Activated naive CD8-positive, alpha-beta T cell treated with anti-CD3 and anti-CD28 coated beads, Interleukin-2, amount 10 ng/mL, durations not matched to agents 7 days and 5 days (primary cell): ENCODE results near the gene SLC2A4RG. TPM values are rescaled to one million over a fixed set of nuclear protein-coding genes. Genes with fewer than 3 reads are reported as not detected.
A peak's percentile ranks its signal among the peaks of the same experiment; 100 is the strongest.

Experiments
- ATAC-seq: fragments of 150-1000 bp; cut with Tn5 transposase; one replicate; pipeline ENCODE4 v1.10.0; 2021; ENCODE audit warnings: low read depth, moderate library complexity
- POLR2A ChIA-PET: fragments of 350-600 bp; sonication (Branson Sonifier 250); formaldehyde crosslinking; loops from one replicate; lab custom pipeline; 2021; ENCODE audit warnings: antibody characterized with exemption; lab: Charles Lee
- DNase-seq: peaks from one replicate; pipeline ENCODE4 v3.0.0; 2021
- H3K27ac Mint-ChIP-seq: one replicate; pipeline ENCODE4 v1.8.0; 2022; ENCODE audit warnings: mild to moderate bottlenecking, mixed read lengths
- H3K27me3 Mint-ChIP-seq: one replicate; pipeline ENCODE4 v1.8.0; 2022; ENCODE audit warnings: mild to moderate bottlenecking, moderate library complexity, mixed read lengths
- H3K36me3 Mint-ChIP-seq: one replicate; pipeline ENCODE4 v1.8.0; 2021; ENCODE audit warnings: mild to moderate bottlenecking, mixed read lengths
- H3K4me1 Mint-ChIP-seq: one replicate; pipeline ENCODE4 v1.8.0; 2021; ENCODE audit warnings: mixed read lengths
- H3K4me3 Mint-ChIP-seq: one replicate; pipeline ENCODE4 v1.8.0; 2022; ENCODE audit warnings: mild to moderate bottlenecking, moderate library complexity, mixed read lengths
- H3K9me3 Mint-ChIP-seq: one replicate; pipeline ENCODE4 v1.8.0; 2021; ENCODE audit warnings: mixed read lengths
- total RNA-seq, 2 experiments: library from RNA; stranded (reverse); gene quantifications; one replicate each; pipeline ENCODE4 v1.2.3, GENCODE V29; 2021

The SLC2A4RG gene
- total RNA-seq, 2 experiments from 2014 or later = 128 to 134 TPM

GRCh38 chr20:63703471-63703975, 36.1 kb upstream of the SLC2A4RG start:
- no peak for ATAC-seq
- no peaks in the 10 kb centered on the region for H3K27me3 Mint-ChIP-seq
- no peaks in the 10 kb centered on the region for H3K9me3 Mint-ChIP-seq
- no peak overlapping the region for H3K4me3 Mint-ChIP-seq
- no peak overlapping the region for H3K27ac Mint-ChIP-seq
- POLR2A ChIA-PET = interaction anchor here (1.2 kb wide), 2 partner anchors 34 to 45 kb away, joined by 3 to 4 read pairs; partner anchors contain the start of gene RTEL1
- no peak for DNase-seq
- H3K4me1 Mint-ChIP-seq = peaks cover 13% of the 10 kb centered on the region
- H3K36me3 Mint-ChIP-seq = peaks cover 9% of the 10 kb centered on the region

DNA sequence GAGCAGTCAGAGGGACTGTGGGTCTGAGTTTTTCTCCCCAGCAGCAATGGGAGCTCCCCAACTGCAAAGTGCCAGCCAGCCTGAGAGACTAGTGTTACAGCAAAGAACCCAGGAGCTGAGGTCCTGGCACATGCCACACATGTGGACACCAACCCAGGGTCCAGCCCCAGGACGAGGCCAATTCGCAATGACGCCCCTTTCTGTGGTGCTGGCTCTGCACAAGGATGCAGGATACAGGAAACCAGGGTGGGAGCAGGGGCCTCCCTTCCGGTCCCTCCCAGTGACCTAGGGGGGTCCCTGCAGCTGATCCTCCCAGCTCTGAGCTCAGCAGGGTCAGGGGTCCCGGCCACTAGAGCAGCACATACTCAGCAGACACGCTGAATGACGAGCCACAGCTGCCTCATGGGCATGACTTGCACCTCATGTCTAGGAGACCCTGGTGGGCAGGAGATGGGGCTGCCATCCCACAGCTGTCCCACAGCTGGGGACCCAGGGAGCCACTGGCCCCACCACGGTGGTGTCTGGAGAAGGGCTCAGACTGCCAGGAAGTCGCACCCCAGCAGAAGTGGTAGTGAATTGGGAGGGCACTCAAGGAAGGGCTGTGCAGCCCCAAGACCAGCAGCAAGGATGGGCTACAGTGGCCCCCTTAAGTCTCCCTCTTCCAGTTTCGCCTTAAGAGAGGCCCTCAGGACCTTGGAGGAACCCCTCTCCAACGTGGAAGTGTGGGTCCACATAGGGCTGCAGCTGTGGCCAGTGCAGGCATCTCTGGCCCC, 35.4 kb upstream of the SLC2A4RG start:
- ATAC-seq = no peak
- no peak for DNase-seq
- no peaks in the 10 kb centered on the region for H3K9me3 Mint-ChIP-seq
- peaks cover 13% of the 10 kb centered on the region for H3K36me3 Mint-ChIP-seq
- no peak overlapping the region for H3K27ac Mint-ChIP-seq
- POLR2A ChIA-PET = interaction anchor here (1.2 to 1.4 kb wide), 3 partner anchors 33 to 77 kb away, joined by 3 to 4 read pairs (median 4); partner anchors contain the start of gene RTEL1
- H3K4me3 Mint-ChIP-seq = no peak overlapping the region
- H3K27me3 Mint-ChIP-seq = no peaks in the 10 kb centered on the region
- H3K4me1 Mint-ChIP-seq = peaks cover 18% of the 10 kb centered on the region

DNA sequence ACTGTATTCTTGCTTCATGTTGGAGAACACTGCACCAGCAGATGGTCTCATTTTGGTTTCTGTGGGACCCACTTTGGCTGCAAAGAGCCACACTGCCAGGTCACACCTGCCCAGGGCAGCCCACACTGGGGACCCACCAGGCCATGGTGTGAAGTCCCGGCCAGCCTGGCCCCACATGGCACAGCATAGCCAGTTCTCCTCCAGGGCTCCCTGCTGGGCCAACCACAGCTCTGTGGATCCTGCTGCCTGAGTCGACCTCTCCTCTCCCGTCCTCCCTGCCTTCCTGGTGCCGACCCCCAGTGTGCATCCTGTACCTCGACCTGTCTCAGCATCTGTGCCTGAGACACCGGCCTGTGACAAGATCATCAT, 34.8 kb upstream of the SLC2A4RG start:
- no peaks in the 10 kb centered on the region for H3K27me3 Mint-ChIP-seq
- POLR2A ChIA-PET = interaction anchor here (1.4 kb wide), 1 partner anchor 77 kb away, joined by 4 read pairs; no protein-coding TSS in a partner anchor
- H3K27ac Mint-ChIP-seq = no peak overlapping the region
- no peak overlapping the region for H3K4me3 Mint-ChIP-seq
- no peaks in the 10 kb centered on the region for H3K9me3 Mint-ChIP-seq
- peaks cover 13% of the 10 kb centered on the region for H3K36me3 Mint-ChIP-seq
- DNase-seq (no peak), ATAC-seq (no peak)
- peaks cover 22% of the 10 kb centered on the region for H3K4me1 Mint-ChIP-seq

GRCh38 chr20:63705232-63706026, 34.1 kb upstream of the SLC2A4RG start:
- ATAC-seq = no peak
- POLR2A ChIA-PET = interaction anchor here (1.4 to 5.9 kb wide), 4 partner anchors 31 to 78 kb away, joined by 3 to 98 read pairs (median 12); partner anchors contain the start of genes LIME1 and SLC2A4RG
- no peak overlapping the region for H3K27ac Mint-ChIP-seq
- peaks cover 26% of the 10 kb centered on the region for H3K4me1 Mint-ChIP-seq
- no peaks in the 10 kb centered on the region for H3K9me3 Mint-ChIP-seq
- no peaks in the 10 kb centered on the region for H3K27me3 Mint-ChIP-seq
- H3K36me3 Mint-ChIP-seq = peaks cover 17% of the 10 kb centered on the region
- DNase-seq = no peak
- H3K4me3 Mint-ChIP-seq = no peak overlapping the region

GRCh38 chr20:63706027-63706695, 33.4 kb upstream of the SLC2A4RG start:
- POLR2A ChIA-PET = interaction anchor here (1.5 to 5.9 kb wide), 6 partner anchors 16 to 169 kb away, joined by 3 to 98 read pairs (median 16); partner anchors contain the start of genes LIME1, PTK6, SLC2A4RG and TPD52L2
- Mint-ChIP-seq H3K9me3 (no peaks in the 10 kb centered on the region), H3K27me3 (no peaks in the 10 kb centered on the region), H3K36me3 (peaks cover 24% of the 10 kb centered on the region), H3K4me1 (peaks cover 34% of the 10 kb centered on the region), H3K27ac (peak overlapping the region; percentile 78), H3K4me3 (peak overlapping the region; percentile 88)
- DNase-seq (no peak), ATAC-seq (no peak)

DNA sequence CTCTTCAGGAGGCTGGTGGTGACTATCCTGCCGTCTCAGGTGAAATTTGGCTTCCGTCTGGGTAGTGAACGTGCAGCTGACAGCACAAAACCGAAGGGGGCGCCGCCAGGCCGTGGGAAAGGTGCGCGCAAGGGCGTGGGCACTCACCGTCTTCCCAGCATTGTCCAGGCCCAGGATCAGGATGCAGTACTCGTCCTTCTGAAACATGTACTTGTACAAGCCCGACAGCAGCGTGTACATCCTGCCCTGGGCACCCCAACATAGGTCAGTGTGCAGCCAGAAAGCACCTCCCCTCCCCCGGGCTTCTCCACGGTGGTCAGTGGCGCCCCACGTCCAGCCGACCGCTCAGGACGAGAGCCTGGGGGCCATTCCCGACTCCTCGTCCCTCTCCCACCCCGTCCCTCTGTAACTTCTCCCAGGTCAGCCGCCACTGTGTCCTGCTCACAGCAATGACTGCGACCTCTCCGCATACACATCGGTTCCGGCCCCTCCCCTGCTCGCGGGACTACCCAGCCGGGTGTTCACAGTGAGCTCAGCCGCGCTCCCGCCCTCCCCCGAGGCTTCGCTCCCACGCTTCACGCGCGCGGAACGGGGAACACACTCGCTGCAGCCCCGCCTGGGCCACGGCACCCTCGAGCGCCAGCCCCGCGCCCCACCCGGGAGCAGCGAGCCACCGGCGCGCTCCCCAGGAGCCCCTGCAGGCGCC, 32.6 kb upstream of the SLC2A4RG start:
- peak overlapping the region; percentile 78 for H3K27ac Mint-ChIP-seq
- peak overlapping the region; percentile 88 for H3K4me3 Mint-ChIP-seq
- peak; percentile 77 for DNase-seq
- ATAC-seq = peak; percentile 56
- H3K27me3 Mint-ChIP-seq = no peaks in the 10 kb centered on the region
- POLR2A ChIA-PET = interaction anchor here (1.0 to 5.9 kb wide), 17 partner anchors 9 to 186 kb away, joined by 3 to 98 read pairs (median 8); partner anchors contain the start of genes LIME1, PPDPF, PTK6 and RTEL1
- peaks cover 36% of the 10 kb centered on the region for H3K4me1 Mint-ChIP-seq
- H3K36me3 Mint-ChIP-seq = peaks cover 31% of the 10 kb centered on the region
- no peaks in the 10 kb centered on the region for H3K9me3 Mint-ChIP-seq

- ATAC-seq (peak; percentile 81), DNase-seq (peak; percentile 96)
- peaks cover 38% of the 10 kb centered on the region for H3K4me1 Mint-ChIP-seq
These were observed 31.8 kb upstream of the SLC2A4RG start, which contains the start of the genes ARFRP1 and ZGPAT for GRCh38 chr20:63707558-63708300. ARFRP1 (minus strand) TSS chr20:63707976; CDS start chr20:63707091, 885 bp downstream. ZGPAT (plus strand) TSS chr20:63708039; CDS start chr20:63708581, 542 bp downstream.

GRCh38 chr20:63708301-63709148, 31.1 kb upstream of the SLC2A4RG start:
- ATAC-seq (peak; percentile 16), DNase-seq (peak; percentile 53)
- H3K36me3 Mint-ChIP-seq = peaks cover 42% of the 10 kb centered on the region

More at GRCh38 chr20:63707558-63708300, 31.8 kb upstream of the SLC2A4RG start, which contains the start of the genes ARFRP1 and ZGPAT:
- Mint-ChIP-seq H3K4me3 (peak within 1 kb of the TSS; percentile 88), H3K9me3 (no peaks in the 10 kb centered on the region), H3K36me3 (peaks cover 38% of the 10 kb centered on the region), H3K27me3 (no peaks in the 10 kb centered on the region), H3K27ac (peak within 1 kb of the TSS; percentile 87)
- POLR2A ChIA-PET = interaction anchor here (0.6 to 5.9 kb wide), 18 partner anchors 9 to 353 kb away, joined by 3 to 98 read pairs (median 7); partner anchors contain the start of genes LIME1, PPDPF, PTK6 and RTEL1

GRCh38 chr20:63709149-63709527, 30.4 kb upstream of the SLC2A4RG start:
- peak overlapping the region; percentile 87 for H3K4me3 Mint-ChIP-seq
- no peaks in the 10 kb centered on the region for H3K27me3 Mint-ChIP-seq
- POLR2A ChIA-PET = interaction anchor here (0.6 to 5.9 kb wide), 6 partner anchors 16 to 156 kb away, joined by 3 to 98 read pairs (median 20); partner anchors contain the start of genes LIME1, SLC2A4RG and TPD52L2
- H3K36me3 Mint-ChIP-seq = peaks cover 47% of the 10 kb centered on the region
- ATAC-seq = no peak
- H3K9me3 Mint-ChIP-seq = no peaks in the 10 kb centered on the region
- H3K27ac Mint-ChIP-seq = no peak overlapping the region
- DNase-seq = no peak
- H3K4me1 Mint-ChIP-seq = peaks cover 38% of the 10 kb centered on the region

More at GRCh38 chr20:63708301-63709148, 31.1 kb upstream of the SLC2A4RG start:
- Mint-ChIP-seq H3K9me3 (no peaks in the 10 kb centered on the region), H3K27ac (peak overlapping the region; percentile 87), H3K27me3 (no peaks in the 10 kb centered on the region), H3K4me1 (peaks cover 38% of the 10 kb centered on the region), H3K4me3 (peak overlapping the region; percentile 87)
- POLR2A ChIA-PET = interaction anchor here (0.6 to 5.9 kb wide), 18 partner anchors 8 to 352 kb away, joined by 3 to 98 read pairs (median 7); partner anchors contain the start of genes LIME1, PPDPF, PTK6 and RTEL1

- H3K4me3 Mint-ChIP-seq = peak overlapping the region; percentile 4
These were observed 28.4 kb upstream of the SLC2A4RG start for GRCh38 chr20:63711085-63711645.

More at GRCh38 chr20:63711085-63711645, 28.4 kb upstream of the SLC2A4RG start:
- ATAC-seq = no peak
- Mint-ChIP-seq H3K27ac (no peak overlapping the region), H3K4me1 (peaks cover 35% of the 10 kb centered on the region), H3K36me3 (peaks cover 62% of the 10 kb centered on the region), H3K9me3 (peaks cover 4% of the 10 kb centered on the region), H3K27me3 (no peaks in the 10 kb centered on the region)
- no peak for DNase-seq
- POLR2A ChIA-PET = interaction anchor here (0.6 to 1.2 kb wide), 2 partner anchors 17 to 30 kb away, joined by 4 to 6 read pairs; no protein-coding TSS in a partner anchor
